Psoas muscle (tissue), 8 donors: ENCODE data around the gene CACTIN. TPM values are rescaled to one million over a fixed set of nuclear protein-coding genes. Genes with fewer than 3 reads are reported as not detected.

Experiments used
- ATAC-seq, 4 donors: fragments of 200-7000 bp; cut with Tn5 transposase; one replicate each; pipeline ENCODE4 v1.9.1; 2020; ENCODE audit warnings: moderate library complexity in 3 of 4, mild to moderate bottlenecking in 2 of 4
- DNase-seq, 2 donors: peaks; one replicate each; pipeline ENCODE4 v3.0.0-alpha.2; 2020
- H3K27ac ChIP-seq: fragments of 200-600 bp; one replicate; pipeline ENCODE4 v1.8.0; 2022
- H3K27me3 ChIP-seq, 3 donors: fragments of 200-600 bp in 1 of 3; one replicate each; pipeline versions ENCODE4 v1.6.1 to v1.8.0; 2013 to 2022; ENCODE audit warnings: low read length in 2 of 3, mild to moderate bottlenecking in 2 of 3, moderate library complexity in 1 of 3; ENCODE audit not compliant: insufficient read depth in 3 of 3
- H3K36me3 ChIP-seq, 2 donors: fragments of 200-600 bp in 1 of 2; one replicate each; pipeline versions ENCODE4 v1.6.1 to v1.8.0; 2013 to 2022; ENCODE audit warnings: low read depth in 1 of 2, mild to moderate bottlenecking in 1 of 2, moderate library complexity in 1 of 2; ENCODE audit not compliant: insufficient read depth in 1 of 2
- H3K4me1 ChIP-seq: fragments of 200-600 bp; one replicate; pipeline ENCODE4 v1.8.0; 2022
- H3K4me3 ChIP-seq: fragments of 200-600 bp; one replicate; pipeline ENCODE4 v1.8.0; 2022; ENCODE audit warnings: mild to moderate bottlenecking
- H3K9me3 ChIP-seq: fragments of 200-600 bp; one replicate; pipeline ENCODE4 v1.8.0; 2022
- WGBS, 3 donors: extraction: QIAGEN DNeasy Blood & Tissue Kit; methylation state at CpG; one replicate each; pipeline versions ENCODE4 v1.1.6 to v1.1.7; 2013; 5-methylcytosine and 5-hydroxymethylcytosine counted together
- intact Hi-C, 2 donors: fragments of 100-400 bp; cut with DNase I; formaldehyde crosslinking; loops; one replicate each; pipeline versions ENCODE4 v1.11.0 to v1.14.2; 2022
- polyA plus RNA-seq, 3 donors: library from polyadenylated mRNA; stranded (reverse); fragments of 200-250 nt; gene quantifications; one replicate each; pipeline ENCODE4 v1.2.3, GENCODE V29; 2013
- total RNA-seq, 4 donors: library from RNA; stranded (reverse); fragmentation: NEBNext Ultra II Directional in 2 of 4; extraction: Animal tissue kit (Norgen Biotek cat#: 25700) in 2 of 4; gene quantifications; one replicate each; pipeline versions ENCODE4 v1.2.1 to v1.2.4, GENCODE V29; 2021 to 2023
- TF ChIP-seq, protein P1 (sequence below): fragments of 200-600 bp; IDR thresholded peaks from one replicate; pipeline ENCODE4 v1.8.0; 2022; ENCODE audit warnings: antibody characterized with exemption
- donor health status: healthy with polysubstance abuse.
- donor health status: DM: no; HTN: no; CAD: no; lungs with moderate emphysema.
- donor health status: Bipolar disorder and iron deficiency.
- donor health status: healthy.
- donor health status: DM: yes; HTN: yes; CAD: no.
- donor health status: DM: no; HTN: no; CAD: no.
- donor health status: DM: no; HTN: no; CAD: no.
- donor health status: DM: yes; HTN: yes; CAD: no.

Gene CACTIN
- total and polyA plus RNA-seq, 7 donors, result 11.8 to 21.4 (median 16.3) TPM

DNA sequence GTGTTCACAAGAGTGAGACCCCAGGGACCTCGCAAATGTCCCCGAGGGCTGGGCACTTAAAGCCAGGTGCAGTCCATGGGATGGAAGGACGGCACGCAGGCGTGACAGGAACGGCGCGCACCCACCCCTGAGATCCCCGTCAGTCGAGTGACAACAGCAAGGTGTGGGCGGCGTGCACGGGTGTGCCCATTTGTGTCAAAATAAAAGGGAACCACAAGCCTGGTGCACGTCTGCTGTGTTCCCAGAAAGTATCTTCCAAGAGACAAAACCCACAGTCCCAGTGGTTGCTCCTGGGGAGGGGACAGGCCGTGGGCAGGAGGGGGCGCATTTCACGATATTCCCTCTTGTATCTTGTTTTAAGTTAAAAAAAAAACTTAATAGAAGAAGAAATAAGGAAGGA is 15.7 kb upstream of the CACTIN start:
- 92 to 95% (median 94%) methylated on average over 17 of the region's 17 CpGs for WGBS, 3 donors
- intact Hi-C loops, result no loop called here
- ATAC-seq (no peak), DNase-seq (no peak)
- H3K27me3 ChIP-seq, result no peaks in the 10 kb centered on the region
- H3K4me1 ChIP-seq, result no peaks in the 10 kb centered on the region
- no peak overlapping the region for H3K4me3 ChIP-seq
- peaks cover 0 to 56% of the 10 kb centered on the region in 2 donors for H3K36me3 ChIP-seq
- TF ChIP-seq, protein P1, sequence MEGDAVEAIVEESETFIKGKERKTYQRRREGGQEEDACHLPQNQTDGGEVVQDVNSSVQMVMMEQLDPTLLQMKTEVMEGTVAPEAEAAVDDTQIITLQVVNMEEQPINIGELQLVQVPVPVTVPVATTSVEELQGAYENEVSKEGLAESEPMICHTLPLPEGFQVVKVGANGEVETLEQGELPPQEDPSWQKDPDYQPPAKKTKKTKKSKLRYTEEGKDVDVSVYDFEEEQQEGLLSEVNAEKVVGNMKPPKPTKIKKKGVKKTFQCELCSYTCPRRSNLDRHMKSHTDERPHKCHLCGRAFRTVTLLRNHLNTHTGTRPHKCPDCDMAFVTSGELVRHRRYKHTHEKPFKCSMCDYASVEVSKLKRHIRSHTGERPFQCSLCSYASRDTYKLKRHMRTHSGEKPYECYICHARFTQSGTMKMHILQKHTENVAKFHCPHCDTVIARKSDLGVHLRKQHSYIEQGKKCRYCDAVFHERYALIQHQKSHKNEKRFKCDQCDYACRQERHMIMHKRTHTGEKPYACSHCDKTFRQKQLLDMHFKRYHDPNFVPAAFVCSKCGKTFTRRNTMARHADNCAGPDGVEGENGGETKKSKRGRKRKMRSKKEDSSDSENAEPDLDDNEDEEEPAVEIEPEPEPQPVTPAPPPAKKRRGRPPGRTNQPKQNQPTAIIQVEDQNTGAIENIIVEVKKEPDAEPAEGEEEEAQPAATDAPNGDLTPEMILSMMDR, result no peak
- H3K9me3 ChIP-seq, result no peaks in the 10 kb centered on the region
- H3K27ac ChIP-seq, result no peak overlapping the region

DNA sequence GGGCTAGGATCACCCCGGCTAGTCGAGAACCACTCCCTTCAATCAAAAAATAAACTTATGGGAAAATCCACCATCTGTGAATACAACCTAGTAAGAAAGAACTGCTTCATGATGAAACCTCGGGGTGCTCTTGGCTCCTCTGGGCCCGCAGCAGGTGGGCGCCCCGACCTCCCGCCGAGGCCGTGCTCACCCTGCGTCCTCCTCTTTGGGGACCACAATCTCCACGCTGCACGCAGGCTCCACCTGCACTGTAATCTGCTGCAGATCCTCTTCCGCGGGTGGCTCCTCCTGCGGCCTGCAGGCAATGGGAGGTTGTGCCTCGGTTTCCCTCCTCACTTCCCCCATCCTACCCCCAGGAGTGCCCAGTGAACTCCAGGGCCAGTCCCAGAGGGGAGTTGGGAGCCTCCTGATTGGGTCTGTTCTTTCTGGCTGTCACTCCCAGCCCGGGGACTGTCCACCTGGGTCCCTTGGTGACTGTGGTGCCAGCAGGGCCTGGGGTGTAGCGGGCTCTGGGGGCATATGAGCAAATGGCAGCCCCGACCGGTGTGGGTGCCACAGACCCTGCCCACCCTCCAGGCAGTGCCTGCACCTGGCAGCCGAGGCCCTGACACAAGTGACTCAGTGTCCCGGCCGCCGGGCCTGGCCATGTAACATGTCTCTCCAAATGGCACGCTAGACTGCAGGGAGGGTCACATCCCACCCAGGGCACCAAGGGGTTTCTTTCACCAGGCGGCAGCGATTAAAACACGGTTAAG is 15.1 kb upstream of the CACTIN start:
- ATAC-seq (no peak), DNase-seq (no peak)
- Histone ChIP-seq H3K27ac (no peak overlapping the region), H3K9me3 (no peaks in the 10 kb centered on the region), H3K27me3 (no peaks in the 10 kb centered on the region), H3K4me3 (no peak overlapping the region), H3K36me3 (peaks cover 0 to 60% of the 10 kb centered on the region in 2 donors), H3K4me1 (no peaks in the 10 kb centered on the region)
- intact Hi-C loops, result no loop called here
- TF ChIP-seq, protein P1, result no peak
- 91 to 94% (median 92%) methylated on average over 27 to 28 of the region's 28 CpGs for WGBS, 3 donors

DNA sequence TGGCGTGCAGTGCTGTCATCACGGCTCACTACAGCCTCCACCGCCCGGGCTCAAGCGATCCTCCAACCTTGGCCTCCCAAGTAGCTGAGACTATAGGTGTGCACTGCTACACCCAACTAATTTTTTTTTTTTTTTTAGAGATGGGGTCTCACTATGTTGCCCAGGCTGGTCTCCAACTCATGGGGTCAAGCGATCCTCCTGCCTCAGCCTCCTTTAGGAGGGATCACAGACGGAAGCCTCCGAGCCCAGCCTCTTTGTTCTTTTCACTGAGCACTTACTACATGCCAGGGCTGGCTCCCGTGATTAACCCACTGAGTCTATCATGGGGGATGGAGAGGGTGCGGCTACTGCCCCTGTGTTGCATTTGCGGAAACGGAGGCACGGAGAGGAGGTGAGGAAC is 12.9 kb upstream of the CACTIN start:
- H3K36me3 ChIP-seq, result peaks cover 0 to 57% of the 10 kb centered on the region in 2 donors
- 94 to 98% (median 97%) methylated on average over 13 of the region's 13 CpGs for WGBS, 3 donors
- no peaks in the 10 kb centered on the region for H3K4me1 ChIP-seq

DNA sequence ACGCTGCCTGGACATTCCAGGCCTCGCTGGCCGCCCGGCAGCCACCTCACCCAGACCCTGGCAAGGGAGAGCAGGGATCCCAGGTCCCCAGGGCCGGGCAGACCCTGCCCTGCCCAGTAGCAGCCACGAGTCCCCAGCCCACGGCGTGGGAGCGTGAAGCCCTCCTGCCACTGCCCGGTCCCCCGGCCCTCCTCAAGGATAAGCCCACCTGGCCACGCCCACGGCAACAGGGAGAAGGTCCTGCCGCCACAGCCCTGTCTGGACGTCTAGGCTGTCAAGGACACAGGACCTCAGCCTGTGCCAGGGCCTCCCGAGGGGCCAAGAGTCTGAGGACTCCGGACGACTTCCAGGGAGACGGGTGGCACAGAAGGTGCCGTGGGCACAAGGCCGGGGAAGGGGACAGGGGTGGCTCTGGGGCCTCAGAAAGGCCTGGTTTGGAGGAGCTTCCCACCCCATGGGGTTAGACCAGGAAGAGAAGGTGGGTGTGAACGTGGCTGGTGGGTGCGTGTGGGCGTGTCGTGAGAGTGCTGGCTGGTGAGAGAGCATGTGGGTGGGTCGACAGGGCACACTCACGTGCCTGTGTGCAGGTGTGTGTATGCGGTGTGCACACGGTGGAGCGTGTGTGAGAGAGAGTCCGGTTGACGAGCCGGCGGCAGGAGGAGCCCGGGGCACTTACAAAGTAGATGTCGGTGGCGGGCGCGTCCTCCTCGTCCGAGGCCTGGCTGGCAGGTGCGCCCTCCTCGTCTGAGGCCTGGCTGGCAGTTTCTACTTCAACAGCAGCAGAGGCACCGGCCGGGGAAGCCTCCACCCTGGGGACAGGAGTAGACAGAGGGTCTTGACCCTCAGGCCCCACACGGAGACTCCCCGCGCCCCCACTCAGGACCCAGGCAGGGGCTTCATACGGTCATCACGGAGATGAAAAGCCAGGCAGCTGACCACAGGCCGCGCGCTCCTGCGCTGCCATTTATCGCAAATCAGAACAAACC is 11.9 kb upstream of the CACTIN start:
- no peaks in the 10 kb centered on the region for H3K9me3 ChIP-seq
- intact Hi-C loops, result no loop called here
- H3K36me3 ChIP-seq, result peaks cover 0 to 57% of the 10 kb centered on the region in 2 donors
- no peak overlapping the region for H3K4me3 ChIP-seq
- DNase-seq (no peak), ATAC-seq (no peak)
- no peak overlapping the region for H3K27ac ChIP-seq
- TF ChIP-seq, protein P1, result no peak
- H3K4me1 ChIP-seq, result no peaks in the 10 kb centered on the region
- WGBS, 3 donors, result 91 to 93% (median 91%) methylated on average over 53 to 55 of the region's 55 CpGs
- no peaks in the 10 kb centered on the region for H3K27me3 ChIP-seq

More for the DNA sequence above, 12.9 kb upstream of the CACTIN start:
- intact Hi-C loops, result no loop called here
- H3K4me3 ChIP-seq, result no peak overlapping the region
- no peaks in the 10 kb centered on the region for H3K27me3 ChIP-seq
- no peak for ATAC-seq
- TF ChIP-seq, protein P1, result no peak
- no peak overlapping the region for H3K27ac ChIP-seq
- DNase-seq, result no peak
- H3K9me3 ChIP-seq, result no peaks in the 10 kb centered on the region
